NCI-H2196 (cell line): ENCODE data around the gene ATP5PO.
"Not testable (repeated sequence)": the region's sequence is repeated elsewhere in the genome, so short reads cannot be mapped to it uniquely, and the experiment has no call there.

ENCODE experiments used
- DNase-seq: peaks from one replicate; lab custom pipeline; 2025; ENCODE audit not compliant: unreplicated experiment; lab: John Stamatoyannopoulos, UW

ATP5PO gene

DNA sequence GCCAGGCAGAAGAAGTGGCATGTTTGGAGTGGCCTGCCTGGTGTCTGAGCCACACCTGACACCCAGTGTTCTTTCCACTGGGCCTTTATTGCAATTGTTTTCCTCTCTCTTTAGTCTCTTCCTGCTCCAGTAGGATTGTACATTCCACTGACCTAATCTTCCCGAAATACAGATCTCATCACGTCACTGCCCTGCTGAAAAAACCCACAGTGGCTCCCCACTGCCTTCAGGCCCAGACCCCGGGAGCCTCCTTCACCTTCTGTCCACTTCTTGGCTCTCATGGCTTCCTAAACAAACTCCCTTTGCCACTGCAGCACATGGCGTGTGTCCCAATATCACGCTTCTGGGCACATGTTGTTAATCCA is 25.3 kb upstream of the ATP5PO start:
- no peak for DNase-seq

- no peak for DNase-seq
These were observed 24.7 kb upstream of the ATP5PO start for GRCh38 chr21:33940164-33940880.

DNA sequence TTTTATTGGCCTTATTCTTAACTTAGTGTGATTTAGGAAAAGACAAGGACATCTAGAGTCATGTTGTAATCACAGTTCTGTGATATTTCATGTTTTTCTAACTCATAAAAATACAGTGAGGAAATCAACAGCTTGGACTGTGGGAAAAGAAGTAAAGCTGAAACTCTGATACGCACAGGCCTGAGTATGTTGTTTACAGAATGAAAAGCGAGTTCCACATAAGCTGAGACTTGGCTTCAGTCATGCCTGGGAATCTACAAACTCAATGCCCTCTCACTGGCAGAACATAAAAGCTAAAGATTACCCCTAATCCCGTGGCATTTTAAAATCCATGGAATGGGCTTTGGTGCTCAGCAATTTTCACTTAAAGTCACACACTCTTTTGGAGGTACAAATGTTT is 23.6 kb upstream of the ATP5PO start:
- DNase-seq = no peak

GRCh38 chr21:33938381-33938780 is 22.8 kb upstream of the ATP5PO start:
- no peak for DNase-seq

GRCh38 chr21:33937931-33938339 is 22.3 kb upstream of the ATP5PO start:
- DNase-seq = no peak

- DNase-seq = no peak
These were observed 21.5 kb upstream of the ATP5PO start for GRCh38 chr21:33937146-33937545.

DNA sequence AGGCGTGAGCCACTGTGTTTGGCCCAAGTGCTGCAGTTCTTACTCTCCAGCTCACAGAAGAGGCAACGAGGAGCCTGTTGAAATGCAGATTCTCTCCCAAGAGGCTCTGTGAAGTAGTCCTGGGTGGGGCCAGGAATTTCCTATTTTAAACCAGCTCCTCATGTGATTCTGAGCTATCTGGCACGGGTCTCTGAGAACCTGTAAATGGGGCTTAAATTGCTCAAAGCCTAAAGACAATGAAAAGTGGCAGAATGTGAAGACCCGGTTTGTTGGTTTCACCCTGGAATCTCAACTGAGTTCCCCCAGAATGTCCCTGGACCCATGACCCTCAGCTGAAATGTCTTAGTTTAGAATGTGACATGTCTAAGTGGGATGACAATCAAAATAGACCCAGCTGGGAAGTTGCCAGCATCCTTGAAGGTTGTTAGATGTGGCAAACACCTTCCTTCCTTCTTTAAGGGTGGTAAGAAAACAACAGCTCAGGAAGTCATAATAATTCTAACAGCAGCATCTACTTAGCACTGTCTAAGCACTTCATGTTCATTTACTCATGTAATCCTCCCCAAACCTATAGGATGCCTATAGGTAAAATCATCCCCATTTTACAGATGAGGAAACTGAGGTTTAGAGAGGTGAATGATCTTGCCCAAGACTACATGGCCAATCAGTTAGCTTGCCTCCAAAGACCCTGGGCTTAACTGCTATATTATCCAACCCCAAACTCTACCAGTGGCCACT is 20.9 kb upstream of the ATP5PO start:
- no peak for DNase-seq

GRCh38 chr21:33932731-33933130 is 17.1 kb upstream of the ATP5PO start:
- DNase-seq = no peak

- no peak for DNase-seq
These were observed 16.3 kb upstream of the ATP5PO start for GRCh38 chr21:33931799-33932390.

GRCh38 chr21:33931052-33931798 is 15.6 kb upstream of the ATP5PO start:
- DNase-seq = peak; percentile 38

DNA sequence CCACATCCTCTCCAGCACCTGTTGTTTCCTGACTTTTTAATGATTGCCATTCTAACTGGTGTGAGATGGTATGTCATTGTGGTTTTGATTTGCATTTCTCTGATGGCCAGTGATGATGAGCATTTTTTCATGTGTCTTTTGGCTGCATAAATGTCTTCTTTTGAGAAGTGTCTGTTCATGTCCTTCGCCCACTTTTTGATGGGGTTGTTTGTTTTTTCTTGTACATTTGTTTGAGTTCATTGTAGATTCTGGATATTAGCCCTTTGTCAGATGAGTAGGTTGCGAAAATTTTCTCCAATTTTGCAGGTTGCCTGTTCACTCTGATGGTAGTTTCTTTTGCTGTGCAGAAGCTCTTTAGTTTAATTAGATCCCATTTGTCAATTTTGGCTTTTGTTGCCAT is 10.6 kb upstream of the ATP5PO start:
- DNase-seq = not testable (repeated sequence)

DNA sequence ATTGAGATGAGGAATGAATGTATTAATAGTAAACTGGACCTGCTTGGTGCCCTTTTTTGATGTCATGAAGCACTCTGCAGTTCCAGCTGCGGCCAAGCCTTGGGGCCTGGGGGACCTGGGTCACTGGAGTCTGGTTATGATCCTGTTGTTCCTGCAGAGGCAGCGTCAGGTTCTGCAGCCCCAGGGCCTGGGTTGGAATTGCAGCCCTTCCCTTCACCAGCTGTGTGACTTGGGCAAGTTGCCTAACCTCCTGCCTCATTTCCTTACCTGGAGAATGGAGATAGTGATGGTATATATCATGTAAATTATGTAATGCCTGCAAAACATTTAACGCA is 9.1 kb upstream of the ATP5PO start:
- DNase-seq = no peak

- peak; percentile 89 for DNase-seq
These were observed 8.6 kb upstream of the ATP5PO start for GRCh38 chr21:33924079-33924765.

- no peak for DNase-seq
These were observed 1.8 kb upstream of the ATP5PO start for GRCh38 chr21:33917421-33917820.

DNA sequence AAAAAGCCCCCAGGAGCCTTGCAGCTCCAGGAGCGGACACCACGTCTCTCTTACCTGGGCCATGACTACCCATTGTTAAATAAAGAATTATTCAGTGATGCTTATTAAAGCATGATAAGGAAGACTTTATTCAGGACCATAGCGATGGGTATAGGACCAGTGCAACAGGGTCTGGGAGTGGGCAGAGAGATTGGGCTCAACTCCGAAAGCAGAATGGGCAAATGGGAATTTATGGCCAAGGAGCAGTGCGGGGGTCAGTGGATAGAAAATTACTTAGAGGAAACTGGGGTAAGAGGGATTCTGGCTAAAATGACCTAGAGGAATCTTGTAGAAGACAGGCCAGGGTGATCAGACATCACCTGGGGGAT is 580 bp upstream of the ATP5PO start:
- no peak for DNase-seq

DNA sequence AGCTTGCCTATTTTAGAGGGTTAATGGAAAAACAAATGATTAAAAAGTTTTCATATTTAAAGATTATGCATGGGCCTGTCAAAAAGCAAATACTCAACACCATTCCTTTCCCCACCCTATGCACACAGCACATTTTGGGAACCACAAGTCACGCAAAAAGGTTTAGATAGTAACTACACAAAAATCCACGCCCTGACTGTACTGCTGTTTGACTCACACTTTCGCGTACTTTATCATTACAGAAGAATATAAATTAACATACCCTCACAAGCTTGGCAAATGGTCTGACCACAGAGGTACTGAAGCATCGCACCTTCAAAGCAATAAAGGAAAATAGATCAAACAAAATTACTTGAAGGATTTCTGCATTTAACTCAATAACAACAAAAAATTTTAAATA is 1.4 kb downstream of the ATP5PO start:
- DNase-seq = no peak

- no peak for DNase-seq
These were observed 5.8 kb downstream of the ATP5PO start for GRCh38 chr21:33909756-33910155.

DNA sequence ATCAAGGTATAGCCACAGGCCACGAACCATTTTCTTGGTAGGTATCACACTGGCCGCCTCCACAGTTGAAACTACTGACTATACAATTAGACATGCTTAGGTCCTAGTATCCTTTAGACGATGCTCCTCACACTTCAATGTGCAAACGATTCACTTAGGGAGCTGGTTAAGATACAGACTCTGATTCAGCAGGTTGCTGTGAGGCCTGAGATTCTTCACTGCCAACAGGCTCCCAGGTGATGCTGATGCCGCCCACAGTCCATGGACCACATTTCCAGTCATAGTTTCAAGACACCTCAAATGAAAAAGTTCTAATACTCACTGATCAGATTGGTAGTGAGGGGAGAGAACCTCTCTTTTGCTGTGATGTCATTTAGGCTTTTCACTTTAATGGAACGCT is 6.8 kb downstream of the ATP5PO start:
- DNase-seq = no peak

DNA sequence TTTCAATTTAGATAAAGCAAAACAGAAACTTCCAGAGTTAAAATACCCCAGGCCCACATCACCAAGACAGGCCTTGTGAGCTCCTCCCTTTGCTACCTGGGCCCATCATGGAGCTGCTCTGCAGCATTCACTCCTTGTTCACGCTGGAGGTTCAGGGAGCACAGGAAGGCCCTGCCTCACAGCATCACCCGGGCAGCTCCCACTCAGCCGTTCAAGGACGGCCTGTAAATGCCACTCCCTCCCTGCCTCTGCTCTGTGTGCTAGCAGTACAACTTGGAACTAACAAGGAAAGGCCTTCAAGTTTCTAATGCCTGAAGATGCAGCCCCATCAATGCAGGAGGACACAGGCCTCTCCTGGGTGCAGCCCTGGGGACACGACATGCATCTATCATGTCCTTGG is 11.6 kb downstream of the ATP5PO start:
- no peak for DNase-seq

GRCh38 chr21:33902349-33902748 is 13.3 kb downstream of the ATP5PO start:
- no peak for DNase-seq
